Nucleus accumbens (tissue), 56 donors: ENCODE results near the gene CASK.
A peak's percentile ranks its signal among the peaks of the same experiment; 100 is the strongest.
"Not testable (repeated sequence)": the region's sequence is repeated elsewhere in the genome, so short reads cannot be mapped to it uniquely, and the experiment has no call there.

Experiments used
- DNase-seq, 56 donors: peaks; one replicate each; lab custom pipeline; 2025; lab: John Stamatoyannopoulos, UW

CASK gene

GRCh38 chrX:41664375-41664901 is 258.9 kb downstream of the CASK start:
- no peak for DNase-seq

- DNase-seq, result no peak
These were observed 261.8 kb downstream of the CASK start for GRCh38 chrX:41661366-41662095.

GRCh38 chrX:41655631-41656030 is 267.7 kb downstream of the CASK start:
- no peak for DNase-seq

GRCh38 chrX:41655101-41655500 is 268.3 kb downstream of the CASK start:
- no peak for DNase-seq

GRCh38 chrX:41653125-41653524 is 270.2 kb downstream of the CASK start:
- DNase-seq, result no peak

DNA sequence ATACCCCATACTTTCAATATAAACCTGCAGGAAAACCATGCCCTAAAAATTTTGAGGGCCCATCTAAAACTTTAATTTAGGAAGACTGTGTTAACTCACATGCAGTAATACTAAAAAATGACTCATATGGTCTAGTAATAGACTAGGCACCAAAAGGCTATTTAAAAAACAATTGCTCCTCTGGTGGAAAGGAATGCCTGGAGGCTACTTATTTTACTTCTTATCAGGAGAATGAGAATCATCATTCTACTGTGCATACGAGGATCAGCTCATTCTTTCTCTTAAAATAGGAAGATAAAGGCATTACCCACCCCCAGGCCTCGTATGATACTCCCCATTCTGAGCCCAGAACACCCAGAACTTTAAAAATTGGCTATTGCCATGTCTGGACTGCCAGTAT is 277.2 kb downstream of the CASK start:
- DNase-seq, result not testable (repeated sequence)

DNA sequence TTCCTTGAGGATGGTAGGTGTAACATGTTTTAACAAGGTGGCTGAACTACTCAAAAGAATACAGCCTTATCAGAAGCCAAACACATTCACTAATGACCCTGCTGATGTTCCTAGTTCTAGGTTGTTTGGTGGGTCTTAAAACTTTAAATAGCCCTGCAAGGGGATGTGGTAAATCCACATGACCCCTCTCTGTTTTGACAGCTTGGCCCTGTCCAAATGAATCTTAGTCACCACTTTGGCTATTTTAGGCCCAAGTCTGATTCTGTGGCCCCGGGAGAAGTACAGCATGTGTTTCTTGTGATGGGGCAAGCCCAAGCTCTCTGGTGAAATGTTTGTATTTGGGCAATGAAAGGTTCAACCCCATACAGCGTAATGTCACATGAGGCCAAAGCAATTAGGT is 289.1 kb downstream of the CASK start:
- peak in 4 of 56 donors; percentile 0 to 10 (median 2) for DNase-seq

GRCh38 chrX:41630091-41630490 is 293.3 kb downstream of the CASK start:
- DNase-seq, result no peak

GRCh38 chrX:41629539-41629938 is 293.8 kb downstream of the CASK start:
- DNase-seq, result no peak

DNA sequence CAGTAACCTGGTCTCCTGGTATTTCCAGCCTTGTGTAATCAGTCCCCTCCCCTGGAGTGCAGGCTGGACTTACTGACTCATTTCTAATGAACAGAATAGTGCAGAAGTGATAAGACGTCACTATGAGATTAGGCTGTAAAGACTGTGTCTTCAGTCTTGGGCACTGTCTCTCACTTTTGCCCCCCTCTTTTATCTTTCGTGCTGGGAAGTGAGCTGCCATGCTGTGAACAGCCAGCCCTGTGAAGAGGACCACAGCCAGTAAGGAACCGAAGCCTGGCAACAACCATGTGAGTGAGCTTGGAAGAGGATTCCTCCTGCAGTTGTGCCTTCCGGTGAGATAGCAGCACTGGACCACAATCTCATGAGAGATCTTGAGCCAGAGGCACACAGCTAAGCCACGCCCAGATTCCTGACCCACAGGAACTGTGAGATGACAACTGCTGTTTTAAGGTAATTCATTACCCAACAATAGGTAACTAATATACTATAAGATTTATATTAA is 302.1 kb downstream of the CASK start:
- DNase-seq, result no peak

GRCh38 chrX:41619221-41619620 is 304.1 kb downstream of the CASK start:
- no peak for DNase-seq

- DNase-seq, result peak in 6 of 56 donors; percentile 0 to 19 (median 2)
These were observed 306.4 kb downstream of the CASK start for GRCh38 chrX:41616935-41617334.

GRCh38 chrX:41616255-41616654 is 307.1 kb downstream of the CASK start:
- DNase-seq, result no peak

DNA sequence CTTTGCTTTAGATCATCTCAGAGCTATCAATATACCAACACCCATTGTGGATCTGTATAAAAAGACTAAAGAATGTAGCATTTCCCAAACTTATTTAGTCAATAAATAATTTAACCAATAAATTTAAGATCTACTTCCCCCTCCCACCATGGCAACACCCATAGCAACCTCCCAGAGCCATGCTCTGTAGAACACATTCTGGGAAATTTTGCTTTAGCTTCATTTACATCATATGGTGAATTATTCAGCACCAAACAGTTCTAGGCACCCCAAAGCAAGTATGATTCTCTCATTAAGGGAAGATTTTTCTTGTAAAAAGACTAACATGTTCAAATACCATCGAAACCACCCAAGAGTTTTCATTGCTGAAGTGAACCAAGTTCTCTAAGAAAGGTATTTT is 315.1 kb downstream of the CASK start:
- no peak for DNase-seq

DNA sequence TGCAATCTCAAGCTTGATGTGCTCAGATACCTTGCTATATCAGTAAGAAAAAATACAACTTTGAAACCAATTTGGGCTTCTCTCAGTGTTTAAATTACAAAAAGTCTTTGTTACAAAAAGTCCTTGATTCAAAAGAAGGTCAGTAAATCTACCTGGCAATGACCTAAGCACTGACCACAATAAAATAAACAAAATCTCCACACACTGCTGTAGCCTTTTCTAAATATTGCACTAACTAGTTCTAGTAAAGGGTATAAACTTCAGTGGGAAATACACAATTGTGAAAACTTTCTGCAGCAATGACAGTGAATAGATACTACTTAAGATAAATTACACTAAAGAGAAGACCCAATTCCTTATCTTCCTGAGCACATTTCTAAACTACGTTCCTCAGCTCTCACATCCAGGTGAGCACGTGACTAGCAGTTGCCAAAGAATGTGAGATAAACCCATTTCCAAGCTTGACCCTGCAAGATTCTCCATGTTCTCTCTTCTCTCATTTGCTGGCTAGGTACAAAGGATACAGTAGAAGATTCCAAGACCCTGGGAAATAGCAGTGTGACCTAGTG is 316.0 kb downstream of the CASK start:
- DNase-seq, result no peak

GRCh38 chrX:41606057-41606456 is 317.3 kb downstream of the CASK start:
- not testable (repeated sequence) for DNase-seq

DNA sequence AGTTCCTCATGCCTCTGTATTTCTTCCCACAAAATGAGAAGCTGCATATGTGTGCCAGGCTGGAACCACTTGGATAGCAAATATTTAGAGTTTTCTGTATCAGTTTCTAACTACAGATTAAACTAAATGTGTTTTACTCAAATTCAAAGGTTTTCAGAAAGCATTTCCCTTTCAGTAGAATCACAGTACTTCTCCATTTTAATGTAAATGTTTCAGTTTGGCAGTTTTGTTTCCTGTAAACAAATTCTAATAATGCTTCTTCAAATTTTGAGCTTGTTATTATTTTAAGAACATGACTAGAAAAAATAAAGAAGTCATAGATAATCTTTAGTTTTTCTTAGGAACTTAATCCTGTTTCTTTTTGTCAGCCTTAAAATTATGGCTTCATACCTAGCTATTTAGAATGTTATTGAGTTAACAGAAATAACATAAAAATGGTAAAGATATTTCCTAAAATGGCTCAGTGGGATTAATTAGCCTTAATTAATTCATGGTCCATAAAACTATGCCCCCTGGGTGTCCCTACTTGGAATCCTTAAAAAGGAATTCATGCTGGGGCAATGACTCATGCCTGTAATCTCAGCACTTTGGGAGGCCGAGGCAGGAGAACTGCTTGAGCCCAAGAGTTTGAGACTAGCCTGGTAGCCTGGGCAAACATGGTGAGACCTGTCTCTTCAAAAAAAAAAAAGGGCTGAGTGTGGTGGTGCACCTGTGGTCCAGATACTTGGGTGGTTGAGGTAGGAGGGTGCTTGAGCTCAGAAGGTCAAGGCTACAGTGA is 318.4 kb downstream of the CASK start:
- no peak for DNase-seq

DNA sequence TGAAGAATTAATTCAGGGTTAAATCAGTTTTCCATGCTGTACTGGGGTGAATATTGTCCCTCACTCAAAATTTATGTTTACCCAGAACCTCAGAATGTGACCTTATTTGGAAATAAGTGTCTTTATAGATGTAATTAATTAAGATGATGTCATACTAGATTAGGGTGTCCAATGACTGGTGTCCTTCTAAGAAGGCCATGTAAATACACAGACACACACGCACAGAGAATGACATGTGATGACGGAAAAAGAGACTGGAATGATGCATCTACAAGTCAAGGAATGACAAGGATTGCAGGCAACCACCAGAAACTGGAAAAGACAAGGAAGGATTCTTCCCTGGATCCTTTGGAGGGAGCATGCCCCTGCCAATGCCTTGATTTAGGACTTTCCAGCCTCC is 319.2 kb downstream of the CASK start:
- no peak for DNase-seq

DNA sequence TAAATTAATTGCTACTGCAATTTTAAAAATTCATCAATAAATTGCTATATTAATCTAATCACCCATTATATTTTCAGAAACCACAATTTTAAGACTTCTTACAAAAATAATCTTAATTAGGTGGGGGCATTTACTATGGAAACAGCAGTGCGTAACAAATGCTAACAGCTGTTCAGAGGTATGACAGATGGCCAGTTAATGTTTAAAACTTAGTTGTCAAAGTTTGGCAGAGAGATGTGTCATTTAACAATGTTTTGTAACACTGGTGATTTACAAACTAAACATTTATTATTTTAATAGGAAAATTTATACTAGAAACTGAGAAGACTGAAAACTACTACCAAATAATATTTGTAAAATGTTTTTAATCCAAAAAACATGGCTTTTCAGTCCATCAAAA is 319.8 kb downstream of the CASK start:
- no peak for DNase-seq

- no peak for DNase-seq
These were observed 320.5 kb downstream of the CASK start for GRCh38 chrX:41602816-41603345.

- no peak for DNase-seq
These were observed 323.1 kb downstream of the CASK start for GRCh38 chrX:41600291-41600690.
